Stimulated activated naive B cell treated with anti-CD40 and anti-IgM and Interleukin-4, amounts not matched to agents 10 μg/mL and 1 μg/mL and 100 μg/mL, for 72 hours (primary cell): Measurements from ENCODE around the gene CST4.
"Not testable (repeated sequence)": the region's sequence is repeated elsewhere in the genome, so short reads cannot be mapped to it uniquely, and the experiment has no call there.

ENCODE experiments used
- ATAC-seq, 2 donors: fragments of 150-1000 bp; cut with Tn5 transposase; replicated peaks; 2 replicates each; pipeline ENCODE4 v1.10.0; 2021; ENCODE audit warnings: moderate library complexity in 1 of 2
- DNase-seq: peaks from one replicate; pipeline ENCODE4 v3.0.0; 2021
- H3K27ac Mint-ChIP-seq: one replicate; pipeline ENCODE4 v1.8.0; 2022; ENCODE audit warnings: mild to moderate bottlenecking, mixed read lengths
- H3K27me3 Mint-ChIP-seq, 2 donors: one replicate each; pipeline ENCODE4 v1.8.0; 2022; ENCODE audit warnings: mixed read lengths in 2 of 2
- H3K36me3 Mint-ChIP-seq, 2 donors: one replicate each; pipeline ENCODE4 v1.8.0; 2022; ENCODE audit warnings: mixed read lengths in 2 of 2, mild to moderate bottlenecking in 1 of 2
- H3K4me1 Mint-ChIP-seq, 2 donors: one replicate each; pipeline ENCODE4 v1.8.0; 2022; ENCODE audit warnings: mixed read lengths in 2 of 2, mild to moderate bottlenecking in 1 of 2
- H3K4me3 Mint-ChIP-seq, 2 donors: one replicate each; pipeline ENCODE4 v1.8.0; 2022; ENCODE audit warnings: mild to moderate bottlenecking in 2 of 2, mixed read lengths in 2 of 2, moderate library complexity in 1 of 2
- H3K9me3 Mint-ChIP-seq, 2 donors: one replicate each; pipeline ENCODE4 v1.8.0; 2022; ENCODE audit warnings: mixed read lengths in 2 of 2, mild to moderate bottlenecking in 1 of 2

The CST4 gene

DNA sequence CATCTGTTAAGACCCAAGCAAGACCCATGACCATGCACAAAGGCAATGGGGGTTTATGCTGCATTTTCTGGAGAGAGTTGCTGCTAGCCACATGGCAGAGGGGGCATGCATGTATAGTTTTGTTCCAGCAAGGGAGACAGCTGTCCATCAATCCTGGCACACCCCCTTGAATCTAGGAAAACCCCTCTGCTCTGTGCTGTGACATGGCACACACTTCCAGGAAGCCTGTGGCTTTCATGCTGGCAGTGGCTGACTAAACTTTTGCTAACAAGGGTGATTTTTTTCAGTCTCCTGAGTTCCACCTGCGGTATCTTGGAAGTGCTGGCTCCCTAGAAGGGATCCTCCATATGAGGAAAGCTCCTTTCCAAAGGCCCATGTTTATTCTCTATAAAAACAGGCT, 9.1 kb upstream of the CST4 start:
- H3K36me3 Mint-ChIP-seq = no peaks in the 10 kb centered on the region
- ATAC-seq (no peak), DNase-seq (no peak)
- H3K27ac Mint-ChIP-seq = no peak overlapping the region
- no peaks in the 10 kb centered on the region for H3K4me1 Mint-ChIP-seq
- peaks cover 0 to 9% of the 10 kb centered on the region in 2 donors for H3K27me3 Mint-ChIP-seq
- H3K4me3 Mint-ChIP-seq = no peak overlapping the region
- no peaks in the 10 kb centered on the region for H3K9me3 Mint-ChIP-seq

DNA sequence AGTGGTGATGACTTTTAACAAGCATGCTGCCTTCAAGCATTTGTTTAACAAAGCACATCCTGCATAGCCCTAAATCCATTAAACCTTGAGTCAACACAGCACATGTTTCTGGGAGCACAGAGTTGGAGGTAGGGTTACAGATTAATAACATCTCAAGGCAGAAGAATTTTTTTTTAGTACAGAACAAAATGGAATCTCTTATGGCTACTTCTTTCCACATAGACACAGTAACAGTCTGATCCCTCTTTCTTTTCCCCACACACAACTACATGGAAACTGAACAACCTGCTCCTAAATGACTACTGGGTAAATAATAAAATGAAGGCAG, 6.2 kb upstream of the CST4 start:
- peaks cover 0 to 14% of the 10 kb centered on the region in 2 donors for H3K27me3 Mint-ChIP-seq
- not testable (repeated sequence) for H3K4me3 Mint-ChIP-seq, ATAC-seq, DNase-seq, H3K4me1 Mint-ChIP-seq, H3K36me3 Mint-ChIP-seq, H3K9me3 Mint-ChIP-seq, H3K27ac Mint-ChIP-seq

DNA sequence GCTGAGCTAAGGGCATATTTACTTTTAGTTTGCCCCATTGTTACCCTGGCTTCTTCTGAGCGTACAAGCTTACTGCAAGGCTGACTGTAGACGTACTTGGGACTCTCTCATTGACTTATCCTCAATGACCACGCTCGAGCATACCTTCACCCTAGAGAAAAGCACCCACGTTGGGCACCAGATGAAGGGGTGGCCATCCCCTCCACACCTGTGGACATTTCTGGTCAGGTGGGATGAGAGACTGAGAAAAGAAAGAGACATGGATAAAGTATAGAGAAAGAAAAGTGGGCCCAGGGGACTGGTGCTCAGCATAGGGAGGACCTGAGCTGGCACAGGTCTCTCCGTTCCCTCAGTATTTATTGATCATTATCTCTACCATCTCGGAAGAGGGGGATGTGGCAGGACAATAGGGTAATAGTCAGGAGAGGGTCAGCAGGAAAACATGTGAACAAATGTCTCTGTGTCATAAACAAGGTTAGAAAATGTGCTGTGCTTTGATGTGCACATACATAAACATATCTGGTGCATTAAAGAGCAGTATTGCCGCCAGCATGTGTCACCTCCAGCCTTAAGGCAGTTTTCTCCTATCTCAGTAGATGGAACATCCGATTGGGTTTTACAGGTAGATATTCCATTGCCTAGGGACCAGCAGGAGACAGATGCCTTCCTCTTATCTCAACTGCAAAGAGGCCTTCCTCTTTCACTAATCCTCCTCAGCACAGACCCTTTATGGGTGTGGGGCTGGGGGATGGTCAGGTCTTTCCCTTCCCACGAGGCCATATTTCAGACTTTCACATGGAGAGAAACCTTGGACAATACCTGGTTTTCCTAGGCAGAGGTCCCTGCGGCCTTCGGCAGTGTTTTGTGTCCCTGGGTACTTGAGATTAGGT, 5.6 kb upstream of the CST4 start:
- H3K27me3 Mint-ChIP-seq = peaks cover 0 to 14% of the 10 kb centered on the region in 2 donors
- H3K4me3 Mint-ChIP-seq, H3K36me3 Mint-ChIP-seq, H3K9me3 Mint-ChIP-seq, ATAC-seq, H3K27ac Mint-ChIP-seq, H3K4me1 Mint-ChIP-seq, DNase-seq: not testable (repeated sequence)

DNA sequence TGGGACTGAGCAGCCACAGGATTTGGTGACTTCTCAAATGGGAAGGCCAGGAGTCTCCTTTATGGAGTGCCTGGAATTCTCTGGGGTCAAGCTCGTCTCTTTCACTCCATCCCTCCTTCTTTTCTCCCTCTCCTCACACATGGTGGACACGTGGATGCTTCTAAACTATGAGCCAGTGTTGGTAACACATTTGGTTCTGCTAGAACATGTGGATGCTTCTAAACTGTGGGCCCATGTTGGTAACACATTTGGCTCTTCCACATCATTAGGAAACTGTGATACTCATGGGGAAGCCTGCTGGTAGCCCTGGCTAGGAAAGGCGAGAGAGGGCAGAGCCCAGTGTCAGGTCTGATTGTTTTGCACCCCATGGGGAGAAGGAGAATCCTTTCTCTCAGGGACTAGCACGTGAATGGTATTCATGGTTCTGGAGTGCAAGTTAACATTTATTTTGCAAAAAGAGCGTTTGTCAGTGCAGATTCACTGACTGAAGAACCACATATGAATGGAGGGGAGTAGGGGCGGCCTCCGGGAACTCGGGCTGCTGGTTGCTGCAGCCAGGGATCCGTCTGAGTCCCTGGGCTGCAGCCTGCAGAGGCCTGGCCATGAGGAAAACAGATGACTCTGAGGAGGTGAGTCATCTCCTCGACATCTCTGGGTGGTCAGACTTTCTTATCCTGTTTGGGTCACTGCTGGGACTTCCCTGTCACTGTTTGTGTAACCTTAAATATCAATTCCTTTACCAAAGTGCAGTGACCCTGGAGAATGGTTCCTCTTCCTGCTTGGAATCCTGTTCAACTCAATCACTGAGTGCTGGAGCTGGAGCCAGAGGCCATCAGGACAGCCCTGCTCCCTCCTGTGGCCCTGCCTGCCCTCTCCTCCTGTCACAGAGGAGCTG, 4.1 kb upstream of the CST4 start:
- H3K9me3 Mint-ChIP-seq, ATAC-seq, H3K4me3 Mint-ChIP-seq, H3K36me3 Mint-ChIP-seq, H3K27ac Mint-ChIP-seq, DNase-seq, H3K4me1 Mint-ChIP-seq: not testable (repeated sequence)
- peaks cover 0 to 14% of the 10 kb centered on the region in 2 donors for H3K27me3 Mint-ChIP-seq

DNA sequence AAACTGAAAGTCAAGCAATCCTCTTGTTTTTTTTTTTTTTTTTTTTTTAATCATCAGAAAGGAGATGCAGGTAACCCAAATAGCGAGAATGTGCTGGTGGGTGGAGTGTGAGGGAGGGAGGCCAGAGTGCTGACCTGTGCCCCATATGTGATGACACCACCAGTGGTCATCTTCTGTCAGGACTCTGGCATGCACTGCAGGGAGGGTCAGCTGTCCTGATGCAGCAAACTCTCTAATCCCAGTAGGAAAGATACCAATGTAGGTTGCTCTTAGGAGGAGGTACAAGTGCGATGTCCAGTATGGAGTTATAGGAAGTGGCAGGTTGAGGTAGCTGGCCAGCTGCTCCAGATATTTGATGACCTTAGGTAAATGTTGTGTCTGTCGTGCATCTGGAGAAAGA, 2.8 kb upstream of the CST4 start:
- DNase-seq = no peak

DNA sequence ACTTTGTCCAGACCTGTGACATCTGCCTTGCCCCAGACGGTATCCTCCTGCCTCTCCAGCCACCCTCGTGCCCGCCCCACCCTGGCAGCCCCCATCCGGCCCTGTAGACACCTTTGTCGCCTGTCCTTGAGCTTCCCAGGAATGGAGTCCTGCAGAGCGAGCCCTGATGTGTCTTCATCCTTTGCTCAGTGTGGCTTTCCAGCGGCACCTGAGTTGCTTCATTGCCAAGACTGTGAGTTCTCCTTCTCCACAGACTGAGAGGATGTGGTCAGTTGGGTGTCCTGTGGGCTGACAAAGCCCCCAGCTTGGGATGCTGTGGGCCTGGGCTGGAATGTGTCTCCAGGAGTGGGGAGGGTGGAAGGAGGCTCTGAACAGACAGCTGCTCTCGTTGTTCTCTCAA, 1.7 kb upstream of the CST4 start:
- ATAC-seq (no peak), DNase-seq (no peak)
- Mint-ChIP-seq H3K27ac (no peak overlapping the region), H3K9me3 (no peaks in the 10 kb centered on the region), H3K36me3 (no peaks in the 10 kb centered on the region), H3K4me1 (no peaks in the 10 kb centered on the region), H3K4me3 (no peak overlapping the region), H3K27me3 (peaks cover 0 to 14% of the 10 kb centered on the region in 2 donors)

More for the DNA sequence above, 2.8 kb upstream of the CST4 start:
- Mint-ChIP-seq H3K4me3 (no peak overlapping the region), H3K36me3 (no peaks in the 10 kb centered on the region), H3K27me3 (peaks cover 0 to 14% of the 10 kb centered on the region in 2 donors), H3K27ac (no peak overlapping the region), H3K4me1 (no peaks in the 10 kb centered on the region), H3K9me3 (no peaks in the 10 kb centered on the region)
- no peak for ATAC-seq

DNA sequence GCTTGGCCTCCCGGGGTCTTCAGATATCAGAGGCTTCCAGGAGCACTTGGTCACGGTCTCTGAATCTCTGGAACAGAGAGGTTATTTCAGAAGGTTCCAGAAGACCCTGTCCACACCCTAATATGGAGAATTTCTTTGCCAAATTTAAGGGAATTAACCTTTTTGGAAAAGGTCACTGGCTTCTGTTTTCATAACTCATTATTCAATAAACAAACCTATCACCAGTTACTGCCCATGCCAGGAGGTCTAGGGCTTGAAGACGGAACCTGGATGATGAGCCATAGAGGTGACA, 507 bp upstream of the CST4 start:
- Mint-ChIP-seq H3K27me3 (peaks cover 6 to 9% of the 10 kb centered on the region in 2 donors), H3K27ac (no peak overlapping the region), H3K9me3 (no peaks in the 10 kb centered on the region), H3K4me3 (no peak overlapping the region), H3K36me3 (no peaks in the 10 kb centered on the region), H3K4me1 (no peaks in the 10 kb centered on the region)
- no peak for DNase-seq
- no peak for ATAC-seq

DNA sequence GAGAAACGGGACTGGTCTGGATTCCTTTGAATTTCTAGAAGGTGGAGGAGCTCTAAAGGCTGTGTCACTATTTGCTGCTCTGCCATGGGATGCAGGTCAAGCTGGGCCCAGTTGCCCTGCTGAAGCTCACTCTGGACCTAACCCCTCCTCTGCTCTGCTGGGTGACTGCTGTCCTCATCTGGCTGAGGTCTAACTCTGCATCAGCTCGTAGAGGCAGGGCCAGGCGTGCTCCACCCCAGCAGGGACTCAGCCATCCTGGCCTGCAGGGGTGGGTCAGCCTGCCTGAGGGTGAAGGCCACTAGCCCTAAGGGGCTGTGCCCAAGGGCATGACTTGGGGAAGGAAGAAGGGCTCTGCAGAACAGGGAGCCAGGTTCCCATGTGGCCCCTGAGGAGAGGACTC, 852 bp downstream of the CST4 start:
- no peak overlapping the region for H3K27ac Mint-ChIP-seq
- no peaks in the 10 kb centered on the region for H3K4me1 Mint-ChIP-seq
- no peaks in the 10 kb centered on the region for H3K36me3 Mint-ChIP-seq
- no peaks in the 10 kb centered on the region for H3K9me3 Mint-ChIP-seq
- DNase-seq = no peak
- H3K4me3 Mint-ChIP-seq = no peak overlapping the region
- no peak for ATAC-seq
- peaks cover 5 to 6% of the 10 kb centered on the region in 2 donors for H3K27me3 Mint-ChIP-seq

DNA sequence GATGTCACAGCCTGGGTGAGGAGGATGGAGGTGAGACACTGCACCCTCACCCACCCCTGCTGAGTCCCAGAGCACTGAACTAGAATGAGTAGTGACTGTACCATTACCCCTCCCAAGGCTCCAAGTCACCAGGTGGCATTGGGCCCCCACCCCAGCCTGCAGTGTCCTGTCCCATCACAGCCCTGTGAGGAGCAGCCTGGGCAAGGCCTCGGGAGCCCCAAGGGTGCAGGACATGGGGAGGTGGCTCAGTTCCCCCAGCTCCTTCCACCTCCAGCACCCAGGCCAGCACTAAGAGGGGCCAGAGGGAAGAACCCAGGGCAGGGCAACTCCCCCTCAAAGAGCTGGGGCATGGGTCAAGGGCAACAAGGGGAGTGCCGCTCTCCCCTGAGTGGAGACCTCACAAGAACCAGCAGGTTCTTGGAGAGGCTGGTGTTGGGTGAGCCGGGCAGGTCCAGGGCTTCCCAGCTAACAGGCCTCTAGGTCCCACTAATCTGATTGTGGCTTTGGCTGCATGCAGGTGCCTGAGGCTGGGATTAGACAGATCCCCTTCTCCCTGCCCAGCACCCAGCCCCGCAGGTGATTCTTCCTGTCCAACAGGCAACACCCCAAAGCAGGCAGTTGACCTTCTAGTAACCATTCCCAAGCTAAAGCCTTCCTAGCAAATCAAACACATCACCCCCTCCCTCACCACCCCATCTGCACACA, 2.6 kb downstream of the CST4 start:
- H3K9me3 Mint-ChIP-seq = no peaks in the 10 kb centered on the region
- H3K27ac Mint-ChIP-seq = no peak overlapping the region
- ATAC-seq = no peak
- no peak overlapping the region for H3K4me3 Mint-ChIP-seq
- no peaks in the 10 kb centered on the region for H3K4me1 Mint-ChIP-seq
- peaks cover 0 to 6% of the 10 kb centered on the region in 2 donors for H3K27me3 Mint-ChIP-seq
- no peak for DNase-seq
- H3K36me3 Mint-ChIP-seq = no peaks in the 10 kb centered on the region

DNA sequence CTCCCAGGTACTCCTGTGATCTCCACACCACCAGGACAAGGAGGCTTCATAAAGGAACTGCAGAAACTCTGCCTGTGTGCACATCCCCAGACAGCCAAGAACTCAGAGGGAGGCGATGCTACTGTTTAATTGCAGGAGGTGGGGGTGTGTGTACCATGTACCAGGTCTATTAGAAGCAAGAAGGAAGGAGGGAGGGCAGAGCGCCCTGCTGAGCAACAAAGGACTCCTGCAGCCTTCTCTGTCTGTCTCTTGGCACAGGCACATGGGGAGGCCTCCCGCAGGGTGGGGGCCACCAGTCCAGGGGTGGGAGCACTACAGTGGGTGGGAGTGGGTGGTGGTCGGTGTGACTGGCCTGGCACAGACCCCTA, 3.3 kb downstream of the CST4 start:
- not testable (repeated sequence) for ATAC-seq, H3K27me3 Mint-ChIP-seq, H3K27ac Mint-ChIP-seq, H3K4me1 Mint-ChIP-seq, H3K36me3 Mint-ChIP-seq, H3K9me3 Mint-ChIP-seq, H3K4me3 Mint-ChIP-seq, DNase-seq

DNA sequence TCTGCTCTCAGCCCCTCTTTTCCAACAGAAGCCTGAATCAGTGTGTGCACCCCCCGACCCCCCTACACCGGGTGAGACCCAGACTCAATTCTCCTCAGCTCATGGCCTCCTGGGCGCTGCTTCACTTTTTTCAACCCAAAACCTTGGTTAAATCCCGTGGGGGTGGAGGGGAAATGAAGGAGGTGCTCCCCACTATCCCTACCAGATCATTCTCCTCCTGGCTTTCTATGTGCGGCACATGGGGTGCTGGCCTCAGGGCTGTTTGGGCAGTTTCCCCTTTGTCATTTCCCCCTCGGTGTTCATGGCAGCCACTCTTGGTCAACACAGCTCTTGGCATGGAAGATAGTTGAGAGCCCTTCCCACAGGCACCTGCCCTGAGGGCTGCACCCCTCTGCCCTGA, 4.6 kb downstream of the CST4 start:
- no peak for DNase-seq
- Mint-ChIP-seq H3K27me3 (peaks cover 7 to 14% of the 10 kb centered on the region in 2 donors), H3K9me3 (no peaks in the 10 kb centered on the region), H3K27ac (no peak overlapping the region), H3K4me3 (no peak overlapping the region), H3K36me3 (no peaks in the 10 kb centered on the region), H3K4me1 (no peaks in the 10 kb centered on the region)
- no peak for ATAC-seq

DNA sequence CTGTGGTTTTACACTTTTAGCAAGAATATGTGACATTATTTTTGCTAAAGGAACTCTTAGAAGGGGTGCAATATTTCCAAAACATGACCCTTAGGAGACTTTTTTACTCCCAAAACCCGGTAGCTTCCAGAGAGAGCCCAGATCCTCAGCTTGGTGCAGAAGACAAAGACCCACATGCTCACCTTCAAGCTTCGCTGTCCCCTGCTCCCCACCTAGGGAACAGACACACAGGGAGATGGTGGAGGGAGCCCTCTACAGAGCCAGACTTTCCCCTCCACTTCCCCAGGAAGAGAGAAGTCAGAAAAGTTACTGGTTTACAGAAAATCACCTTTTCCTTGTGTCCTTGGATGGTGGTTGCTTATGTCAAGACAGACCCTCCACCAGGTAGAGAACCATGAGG, 5.0 kb downstream of the CST4 start:
- Mint-ChIP-seq H3K9me3 (no peaks in the 10 kb centered on the region), H3K27me3 (peaks cover 7 to 17% of the 10 kb centered on the region in 2 donors), H3K4me3 (no peak overlapping the region), H3K27ac (no peak overlapping the region), H3K4me1 (no peaks in the 10 kb centered on the region), H3K36me3 (no peaks in the 10 kb centered on the region)
- ATAC-seq (no peak), DNase-seq (no peak)

DNA sequence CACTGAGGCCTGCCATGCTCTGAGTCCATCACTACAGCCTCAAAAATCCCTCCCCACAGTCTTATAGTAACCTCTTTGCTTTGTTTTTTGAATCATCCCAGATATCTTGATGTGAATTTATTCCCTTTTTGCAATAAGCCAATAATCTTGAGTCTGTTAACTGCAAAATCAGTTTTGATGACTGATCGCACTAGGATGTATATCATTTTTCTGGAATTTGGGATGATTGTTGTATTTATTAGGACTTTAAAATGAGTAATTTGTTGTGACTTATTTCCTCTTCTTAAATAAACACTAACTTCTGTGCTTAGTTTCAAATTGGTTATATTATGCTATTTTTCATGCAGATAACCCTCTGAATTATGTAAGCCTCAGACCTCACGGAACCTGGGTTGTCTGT, 5.6 kb downstream of the CST4 start:
- Mint-ChIP-seq H3K4me3 (no peak overlapping the region), H3K36me3 (no peaks in the 10 kb centered on the region), H3K27me3 (peaks cover 7 to 22% of the 10 kb centered on the region in 2 donors), H3K4me1 (no peaks in the 10 kb centered on the region), H3K9me3 (no peaks in the 10 kb centered on the region), H3K27ac (no peak overlapping the region)
- no peak for DNase-seq
- no peak for ATAC-seq

DNA sequence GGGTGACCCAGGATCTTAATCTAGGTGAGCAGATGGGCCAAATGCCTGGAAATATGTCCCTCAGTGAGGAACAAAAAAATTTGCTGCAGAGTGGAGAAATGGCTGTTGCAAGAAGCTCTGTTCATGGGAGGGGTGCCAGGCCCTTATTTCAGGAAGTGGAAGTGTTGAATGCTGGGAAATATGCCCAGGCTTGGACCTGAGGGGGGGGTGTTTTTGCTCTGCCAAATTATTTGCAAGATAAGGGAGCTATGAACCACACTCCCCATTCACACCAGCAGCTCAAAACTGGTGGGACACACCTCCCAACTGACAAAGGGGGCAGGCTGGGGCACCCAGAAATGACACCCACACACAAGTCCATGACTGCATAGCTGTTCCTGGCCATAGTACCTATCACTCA, 8.7 kb downstream of the CST4 start:
- Mint-ChIP-seq H3K27me3 (peaks cover 7 to 19% of the 10 kb centered on the region in 2 donors), H3K4me1 (no peaks in the 10 kb centered on the region), H3K36me3 (no peaks in the 10 kb centered on the region)

More for the DNA sequence above, 8.7 kb downstream of the CST4 start:
- Mint-ChIP-seq H3K9me3 (no peaks in the 10 kb centered on the region), H3K27ac (no peak overlapping the region), H3K4me3 (no peak overlapping the region)
- ATAC-seq (no peak), DNase-seq (no peak)
